HL-60 (cell line): ENCODE measurements around the gene MSANTD3.

Source experiments
- CTCF ChIP-seq: IDR thresholded peaks from one replicate; pipeline ENCODE4 v1.5.1; 2011; ENCODE audit warnings: low read length, control low read depth, inconsistent platforms; ENCODE audit not compliant: insufficient read depth
- POLR2AphosphoS5 ChIP-seq: IDR thresholded peaks from 2 replicates; pipeline ENCODE4 v1.6.1; 2012; ENCODE audit warnings: low read depth
- SPI1 ChIP-seq: IDR thresholded peaks from 2 replicates; pipeline ENCODE4 v1.6.1; 2012; ENCODE audit warnings: low read depth, mild to moderate bottlenecking, borderline replicate concordance
- TF ChIP-seq, protein P1 (sequence below): IDR thresholded peaks from 2 replicates; pipeline ENCODE4 v1.6.1; 2012; ENCODE audit warnings: low read depth; ENCODE audit not compliant: insufficient replicate concordance

GRCh38 chr9:100452894-100453293, 26.0 kb downstream of the MSANTD3 start:
- TF ChIP-seq CTCF (no peak), POLR2AphosphoS5 (no peak), SPI1 (no peak)
- TF ChIP-seq, protein P1, sequence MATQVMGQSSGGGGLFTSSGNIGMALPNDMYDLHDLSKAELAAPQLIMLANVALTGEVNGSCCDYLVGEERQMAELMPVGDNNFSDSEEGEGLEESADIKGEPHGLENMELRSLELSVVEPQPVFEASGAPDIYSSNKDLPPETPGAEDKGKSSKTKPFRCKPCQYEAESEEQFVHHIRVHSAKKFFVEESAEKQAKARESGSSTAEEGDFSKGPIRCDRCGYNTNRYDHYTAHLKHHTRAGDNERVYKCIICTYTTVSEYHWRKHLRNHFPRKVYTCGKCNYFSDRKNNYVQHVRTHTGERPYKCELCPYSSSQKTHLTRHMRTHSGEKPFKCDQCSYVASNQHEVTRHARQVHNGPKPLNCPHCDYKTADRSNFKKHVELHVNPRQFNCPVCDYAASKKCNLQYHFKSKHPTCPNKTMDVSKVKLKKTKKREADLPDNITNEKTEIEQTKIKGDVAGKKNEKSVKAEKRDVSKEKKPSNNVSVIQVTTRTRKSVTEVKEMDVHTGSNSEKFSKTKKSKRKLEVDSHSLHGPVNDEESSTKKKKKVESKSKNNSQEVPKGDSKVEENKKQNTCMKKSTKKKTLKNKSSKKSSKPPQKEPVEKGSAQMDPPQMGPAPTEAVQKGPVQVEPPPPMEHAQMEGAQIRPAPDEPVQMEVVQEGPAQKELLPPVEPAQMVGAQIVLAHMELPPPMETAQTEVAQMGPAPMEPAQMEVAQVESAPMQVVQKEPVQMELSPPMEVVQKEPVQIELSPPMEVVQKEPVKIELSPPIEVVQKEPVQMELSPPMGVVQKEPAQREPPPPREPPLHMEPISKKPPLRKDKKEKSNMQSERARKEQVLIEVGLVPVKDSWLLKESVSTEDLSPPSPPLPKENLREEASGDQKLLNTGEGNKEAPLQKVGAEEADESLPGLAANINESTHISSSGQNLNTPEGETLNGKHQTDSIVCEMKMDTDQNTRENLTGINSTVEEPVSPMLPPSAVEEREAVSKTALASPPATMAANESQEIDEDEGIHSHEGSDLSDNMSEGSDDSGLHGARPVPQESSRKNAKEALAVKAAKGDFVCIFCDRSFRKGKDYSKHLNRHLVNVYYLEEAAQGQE: no peak
